ENCODE data around the gene ATP2C2.

GRCh38 chr16:84504420-84505248, 136.3 kb downstream of the ATP2C2 start, which contains the start of gene MEAK7:
- no peak for TF ChIP-seq CTCF (IDR thresholded peaks at IDR 0.05)
- TF ChIP-seq POLR2A (IDR thresholded peaks at IDR 0.05) = peak; percentile 58 to 62
